NCI-H1436 treated with DMSO at 0.1 percent for 48 hours (cell line): ENCODE data around the gene CPEB4.

Experiments
- DNase-seq: peaks from one replicate; lab custom pipeline; 2025; lab: John Stamatoyannopoulos, UW

CPEB4 gene

GRCh38 chr5:173858670-173859407 lies 29.3 kb upstream of the CPEB4 start:
- DNase-seq, result no peak

- no peak for DNase-seq
Measured at GRCh38 chr5:173859408-173860159, 28.6 kb upstream of the CPEB4 start.

GRCh38 chr5:173862047-173862477 lies 26.1 kb upstream of the CPEB4 start:
- no peak for DNase-seq

GRCh38 chr5:173863359-173863758 lies 24.8 kb upstream of the CPEB4 start:
- DNase-seq, result no peak

GRCh38 chr5:173864126-173865050 lies 23.8 kb upstream of the CPEB4 start:
- DNase-seq, result no peak

- no peak for DNase-seq
Measured at GRCh38 chr5:173866243-173866857, 21.8 kb upstream of the CPEB4 start.

GRCh38 chr5:173866858-173867679 lies 21.1 kb upstream of the CPEB4 start:
- no peak for DNase-seq

GRCh38 chr5:173868096-173868880 lies 19.9 kb upstream of the CPEB4 start:
- no peak for DNase-seq

- DNase-seq, result no peak
Measured at GRCh38 chr5:173869316-173869715, 18.8 kb upstream of the CPEB4 start.

GRCh38 chr5:173872957-173873305 lies 15.2 kb upstream of the CPEB4 start:
- no peak for DNase-seq

- DNase-seq, result no peak
Measured at GRCh38 chr5:173873306-173873922, 14.7 kb upstream of the CPEB4 start.

- no peak for DNase-seq
Measured at GRCh38 chr5:173875189-173875588, 13.0 kb upstream of the CPEB4 start.

GRCh38 chr5:173878224-173878967 lies 9.8 kb upstream of the CPEB4 start:
- no peak for DNase-seq

- DNase-seq, result no peak
Measured at GRCh38 chr5:173880306-173880985, 7.7 kb upstream of the CPEB4 start.

GRCh38 chr5:173881811-173882575 lies 6.2 kb upstream of the CPEB4 start:
- DNase-seq, result no peak

- DNase-seq, result no peak
Measured at GRCh38 chr5:173882632-173883031, 5.5 kb upstream of the CPEB4 start.

GRCh38 chr5:173883347-173883924 lies 4.7 kb upstream of the CPEB4 start:
- DNase-seq, result no peak
